ENCODE results near the gene RAPGEF5.

RAPGEF5 gene

GRCh38 chr7:22192801-22193200 is 164.2 kb downstream of the RAPGEF5 start:
- no peaks in the 10 kb centered on the region for H3K36me3 Mint-ChIP-seq
- DNase-seq (no peak), ATAC-seq (replicated peaks) (no peak)
- no peak overlapping the region for H3K4me3 Mint-ChIP-seq
- H3K27me3 Mint-ChIP-seq, result no peaks in the 10 kb centered on the region
- H3K4me1 Mint-ChIP-seq, result no peaks in the 10 kb centered on the region
- no peak overlapping the region for H3K27ac Mint-ChIP-seq
- no peaks in the 10 kb centered on the region for H3K9me3 Mint-ChIP-seq

- DNase-seq (no peak), ATAC-seq (replicated peaks) (no peak)
- H3K4me3 Mint-ChIP-seq, result no peak overlapping the region
- no peaks in the 10 kb centered on the region for H3K4me1 Mint-ChIP-seq
- H3K36me3 Mint-ChIP-seq, result no peaks in the 10 kb centered on the region
- H3K27ac Mint-ChIP-seq, result no peak overlapping the region
- no peaks in the 10 kb centered on the region for H3K9me3 Mint-ChIP-seq
- H3K27me3 Mint-ChIP-seq, result no peaks in the 10 kb centered on the region
These were observed 166.2 kb downstream of the RAPGEF5 start for GRCh38 chr7:22190736-22191135.

DNA sequence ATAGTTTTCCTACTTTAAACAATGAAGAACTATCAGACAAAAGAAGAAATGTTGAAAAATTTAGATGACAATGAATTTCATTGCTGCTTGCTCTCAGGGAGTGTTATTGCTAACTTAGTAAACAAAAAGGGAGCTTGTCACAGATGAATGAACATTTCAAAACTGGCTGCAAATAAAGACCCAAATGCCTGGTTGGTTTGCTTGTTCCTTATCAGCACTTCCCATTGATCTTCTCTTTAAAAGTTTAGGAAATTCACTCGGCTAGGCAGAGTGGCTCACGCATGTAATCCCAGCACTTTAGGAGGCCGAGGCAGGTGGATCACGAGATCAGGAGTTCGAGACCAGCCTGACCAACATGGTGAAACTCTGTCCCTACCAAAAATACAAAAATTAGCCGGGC is 167.2 kb downstream of the RAPGEF5 start:
- no peaks in the 10 kb centered on the region for H3K9me3 Mint-ChIP-seq
- DNase-seq, result no peak
- no peak overlapping the region for H3K4me3 Mint-ChIP-seq
- H3K36me3 Mint-ChIP-seq, result no peaks in the 10 kb centered on the region
- no peaks in the 10 kb centered on the region for H3K4me1 Mint-ChIP-seq
- no peak overlapping the region for H3K27ac Mint-ChIP-seq
- no peak for ATAC-seq (replicated peaks)
- H3K27me3 Mint-ChIP-seq, result no peaks in the 10 kb centered on the region

- ATAC-seq (replicated peaks) (no peak), DNase-seq (no peak)
- Mint-ChIP-seq H3K27ac (no peak overlapping the region), H3K4me3 (no peak overlapping the region), H3K27me3 (no peaks in the 10 kb centered on the region), H3K4me1 (no peaks in the 10 kb centered on the region), H3K9me3 (no peaks in the 10 kb centered on the region), H3K36me3 (no peaks in the 10 kb centered on the region)
These were observed 167.7 kb downstream of the RAPGEF5 start for GRCh38 chr7:22189230-22189629.

- Mint-ChIP-seq H3K36me3 (no peaks in the 10 kb centered on the region), H3K4me1 (no peaks in the 10 kb centered on the region), H3K27me3 (no peaks in the 10 kb centered on the region), H3K4me3 (no peak overlapping the region), H3K27ac (no peak overlapping the region), H3K9me3 (no peaks in the 10 kb centered on the region)
- DNase-seq (no peak), ATAC-seq (replicated peaks) (no peak)
These were observed 169.1 kb downstream of the RAPGEF5 start for GRCh38 chr7:22187691-22188348.

- H3K36me3 Mint-ChIP-seq, result peaks cover 0 to 3% of the 10 kb centered on the region in 2 donors
- no peak overlapping the region for H3K4me3 Mint-ChIP-seq
- no peaks in the 10 kb centered on the region for H3K4me1 Mint-ChIP-seq
- DNase-seq (no peak), ATAC-seq (replicated peaks) (no peak)
- H3K27ac Mint-ChIP-seq, result no peak overlapping the region
- no peaks in the 10 kb centered on the region for H3K27me3 Mint-ChIP-seq
- H3K9me3 Mint-ChIP-seq, result no peaks in the 10 kb centered on the region
These were observed 171.4 kb downstream of the RAPGEF5 start for GRCh38 chr7:22185559-22185958.

GRCh38 chr7:22184549-22185199 is 172.3 kb downstream of the RAPGEF5 start:
- Mint-ChIP-seq H3K9me3 (no peaks in the 10 kb centered on the region), H3K4me3 (no peak overlapping the region), H3K27ac (no peak overlapping the region), H3K36me3 (peaks cover 0 to 10% of the 10 kb centered on the region in 2 donors), H3K4me1 (no peaks in the 10 kb centered on the region), H3K27me3 (no peaks in the 10 kb centered on the region)
- DNase-seq (no peak), ATAC-seq (replicated peaks) (no peak)

DNA sequence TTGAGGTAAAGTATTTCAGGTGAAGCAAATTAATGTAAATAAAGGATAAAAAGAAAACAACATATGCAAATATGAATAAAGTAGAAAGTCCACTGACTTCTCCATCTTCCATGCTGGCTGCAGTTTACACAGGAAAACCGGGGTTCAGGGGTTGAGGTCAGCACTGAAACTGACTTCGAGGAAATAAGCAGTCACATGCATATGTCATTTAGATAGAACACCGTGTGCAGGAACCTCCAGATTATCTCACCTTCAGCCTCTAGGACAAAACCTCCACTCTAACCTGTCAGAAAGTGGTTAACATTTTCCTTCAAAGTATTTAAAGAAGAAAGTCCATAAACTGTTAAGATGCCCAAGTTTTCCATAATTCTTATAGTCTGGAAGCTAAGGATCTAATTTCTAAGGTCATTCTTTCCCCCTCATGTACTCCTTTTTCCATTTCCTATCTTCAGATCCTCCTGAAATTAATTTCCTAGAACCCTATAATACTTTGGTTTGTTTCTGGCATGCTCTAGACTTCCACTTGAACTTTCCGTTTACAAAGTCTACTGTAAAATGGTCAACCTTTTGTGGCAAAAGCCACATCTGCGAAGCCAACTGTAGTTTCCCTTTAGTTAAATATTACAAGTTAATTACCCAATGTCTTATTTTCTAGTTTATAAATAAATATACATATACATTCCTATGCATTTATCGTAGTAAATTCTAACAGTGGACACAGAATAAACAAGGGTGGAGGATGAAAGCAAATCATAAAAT is 173.3 kb downstream of the RAPGEF5 start:
- Mint-ChIP-seq H3K27ac (no peak overlapping the region), H3K4me3 (no peak overlapping the region), H3K9me3 (peaks cover 0 to 1% of the 10 kb centered on the region in 2 donors), H3K27me3 (no peaks in the 10 kb centered on the region), H3K4me1 (no peaks in the 10 kb centered on the region), H3K36me3 (peaks cover 0 to 10% of the 10 kb centered on the region in 2 donors)
- no peak for DNase-seq
- ATAC-seq (replicated peaks), result no peak

- no peak for DNase-seq
- Mint-ChIP-seq H3K9me3 (peaks cover 0 to 1% of the 10 kb centered on the region in 2 donors), H3K27ac (no peak overlapping the region), H3K36me3 (peaks cover 0 to 10% of the 10 kb centered on the region in 2 donors), H3K4me1 (no peaks in the 10 kb centered on the region), H3K27me3 (no peaks in the 10 kb centered on the region), H3K4me3 (no peak overlapping the region)
- no peak for ATAC-seq (replicated peaks)
These were observed 174.8 kb downstream of the RAPGEF5 start for GRCh38 chr7:22182149-22182548.

GRCh38 chr7:22181663-22182062 is 175.3 kb downstream of the RAPGEF5 start:
- peak overlapping the region; percentile 16 for H3K27ac Mint-ChIP-seq
- H3K36me3 Mint-ChIP-seq, result peaks cover 0 to 10% of the 10 kb centered on the region in 2 donors
- ATAC-seq (replicated peaks) (no peak), DNase-seq (no peak)
- H3K27me3 Mint-ChIP-seq, result no peaks in the 10 kb centered on the region
- peaks cover 0 to 1% of the 10 kb centered on the region in 2 donors for H3K9me3 Mint-ChIP-seq
- no peak overlapping the region for H3K4me3 Mint-ChIP-seq
- H3K4me1 Mint-ChIP-seq, result no peaks in the 10 kb centered on the region

- Mint-ChIP-seq H3K9me3 (peaks cover 1 to 4% of the 10 kb centered on the region in 2 donors), H3K4me3 (no peak overlapping the region), H3K36me3 (peaks cover 0 to 15% of the 10 kb centered on the region in 2 donors), H3K4me1 (peaks cover 4 to 6% of the 10 kb centered on the region in 2 donors), H3K27ac (no peak overlapping the region), H3K27me3 (no peaks in the 10 kb centered on the region)
- no peak for DNase-seq
- no peak for ATAC-seq (replicated peaks)
These were observed 177.5 kb downstream of the RAPGEF5 start for GRCh38 chr7:22179442-22179879.

DNA sequence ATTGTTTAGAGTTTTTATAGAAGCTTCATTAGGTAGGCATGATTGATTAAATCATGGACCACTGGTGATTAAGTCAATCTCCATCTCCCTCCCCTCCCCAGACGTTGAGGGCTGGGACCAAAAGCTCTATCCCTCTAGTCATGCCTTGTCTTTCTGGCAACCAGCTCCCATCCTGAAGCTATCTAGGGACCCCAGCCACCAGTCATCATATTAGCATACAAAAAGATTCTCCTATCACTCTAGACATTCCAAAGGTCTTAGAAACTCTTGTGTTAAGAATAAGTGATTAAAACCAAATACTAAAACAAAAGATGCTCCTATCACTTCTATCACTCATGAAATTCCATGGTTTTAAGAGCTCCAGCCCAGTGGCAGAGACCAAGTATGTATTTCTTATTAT is 178.2 kb downstream of the RAPGEF5 start:
- peaks cover 0 to 18% of the 10 kb centered on the region in 2 donors for H3K36me3 Mint-ChIP-seq
- ATAC-seq (replicated peaks), result no peak

GRCh38 chr7:22176791-22177412 is 180.1 kb downstream of the RAPGEF5 start:
- DNase-seq (no peak), ATAC-seq (replicated peaks) (no peak)
- H3K27me3 Mint-ChIP-seq, result no peaks in the 10 kb centered on the region
- H3K27ac Mint-ChIP-seq, result no peak overlapping the region
- H3K4me3 Mint-ChIP-seq, result no peak overlapping the region
- H3K9me3 Mint-ChIP-seq, result peaks cover 1 to 5% of the 10 kb centered on the region in 2 donors
- H3K4me1 Mint-ChIP-seq, result peaks cover 7 to 10% of the 10 kb centered on the region in 2 donors
- H3K36me3 Mint-ChIP-seq, result peaks cover 0 to 18% of the 10 kb centered on the region in 2 donors

More for the DNA sequence above, 178.2 kb downstream of the RAPGEF5 start:
- H3K9me3 Mint-ChIP-seq, result peaks cover 1 to 5% of the 10 kb centered on the region in 2 donors
- peaks cover 7 to 10% of the 10 kb centered on the region in 2 donors for H3K4me1 Mint-ChIP-seq
- no peak overlapping the region for H3K4me3 Mint-ChIP-seq
- no peaks in the 10 kb centered on the region for H3K27me3 Mint-ChIP-seq
- H3K27ac Mint-ChIP-seq, result no peak overlapping the region
- no peak for DNase-seq

- H3K9me3 Mint-ChIP-seq, result peaks cover under 1 to 5% of the 10 kb centered on the region in 2 donors
- DNase-seq (no peak), ATAC-seq (replicated peaks) (peak in 1 of 2 donors; percentile 8)
- H3K36me3 Mint-ChIP-seq, result peaks cover 0 to 8% of the 10 kb centered on the region in 2 donors
- no peaks in the 10 kb centered on the region for H3K27me3 Mint-ChIP-seq
- H3K4me3 Mint-ChIP-seq, result no peak overlapping the region
- peaks cover 7 to 10% of the 10 kb centered on the region in 2 donors for H3K4me1 Mint-ChIP-seq
- peak overlapping the region; percentile 1 for H3K27ac Mint-ChIP-seq
These were observed 182.4 kb downstream of the RAPGEF5 start for GRCh38 chr7:22174574-22174953.

Data from stimulated activated naive B cell treated with anti-CD40 and anti-IgM and Interleukin-4, amounts not matched to agents 10 μg/mL and 1 μg/mL and 100 μg/mL, for 72 hours (primary cell).